Upper lobe of right lung (tissue), 1 donor: Measurements from ENCODE around the gene SCO2. TPM values are rescaled to one million over a fixed set of nuclear protein-coding genes. Genes with fewer than 3 reads are reported as not detected.

Experiments used
- ATAC-seq: fragments of 200-7000 bp; cut with Tn5 transposase; one replicate; pipeline ENCODE4 v1.9.1; 2020; ENCODE audit warnings: mild to moderate bottlenecking, moderate library complexity
- DNase-seq: peaks from one replicate; pipeline ENCODE4 v3.0.0-alpha.2; 2020
- H3K27ac ChIP-seq: fragments of 200-600 bp; one replicate; pipeline ENCODE4 v1.8.0; 2022
- H3K27me3 ChIP-seq: fragments of 200-600 bp; one replicate; pipeline ENCODE4 v1.8.0; 2022; ENCODE audit warnings: mild to moderate bottlenecking
- H3K36me3 ChIP-seq: fragments of 200-600 bp; one replicate; pipeline ENCODE4 v1.8.0; 2022
- H3K4me1 ChIP-seq: fragments of 200-600 bp; one replicate; pipeline ENCODE4 v1.8.0; 2022
- H3K4me3 ChIP-seq: fragments of 200-600 bp; one replicate; pipeline ENCODE4 v1.8.0; 2022; ENCODE audit warnings: mild to moderate bottlenecking
- H3K9me3 ChIP-seq: fragments of 200-600 bp; one replicate; pipeline ENCODE4 v1.8.0; 2022
- CTCF ChIP-seq: fragments of 200-600 bp; IDR thresholded peaks from one replicate; pipeline ENCODE4 v1.8.0; 2022; ENCODE audit warnings: antibody characterized with exemption
- intact Hi-C: fragments of 100-400 bp; cut with DNase I; formaldehyde crosslinking; loops from one replicate; pipeline ENCODE4 v1.11.0; 2022
- long read RNA-seq: library from polyadenylated mRNA; unstranded; transcript quantifications from one replicate; pipeline ENCODE4 v2.0.0, GENCODE V29; 2021
- total RNA-seq: library from RNA; stranded (reverse); fragmentation: NEBNext Ultra II Directional; extraction: Animal tissue kit (Norgen Biotek cat#: 25700); gene quantifications from one replicate; pipeline ENCODE4 v1.2.1, GENCODE V29; 2021
- donor health status: DM: no; HTN: yes; CAD: no; lungs with severe emphysema.

Gene SCO2
- 3.1 TPM for total RNA-seq
- long read RNA-seq, partial matches to known transcripts: 0 of 12 reads
- long read RNA-seq, other reads (novel, unspliced or antisense): 11 of 12 reads

- peak; percentile 41 for TF ChIP-seq CTCF
- peaks cover 34% of the 10 kb centered on the region for H3K4me1 ChIP-seq
- DNase-seq: peak; percentile 99
- H3K4me3 ChIP-seq: peak within 1 kb of the TSS; percentile 90
- no peaks in the 10 kb centered on the region for H3K27me3 ChIP-seq
- H3K36me3 ChIP-seq: peaks cover 20% of the 10 kb centered on the region
- intact Hi-C loops: no loop called here
- no peaks in the 10 kb centered on the region for H3K9me3 ChIP-seq
- ATAC-seq: peak; percentile 62
- peak within 1 kb of the TSS; percentile 93 for H3K27ac ChIP-seq
Observed at GRCh38 chr22:50525104-50525857, at the start of gene SCO2. Gene SCO2 (minus strand): TSS chr22:50525598. CDS start chr22:50524411, 1,187 bp downstream.

- no peak for ATAC-seq
- H3K9me3 ChIP-seq: no peaks in the 10 kb centered on the region
- no peak for DNase-seq
- H3K4me1 ChIP-seq: peaks cover 14% of the 10 kb centered on the region
- no peak for TF ChIP-seq CTCF
- intact Hi-C loops: no loop called here
- H3K27ac ChIP-seq: no peak overlapping the region
- H3K36me3 ChIP-seq: no peaks in the 10 kb centered on the region
- no peaks in the 10 kb centered on the region for H3K27me3 ChIP-seq
- no peak overlapping the region for H3K4me3 ChIP-seq
Observed at GRCh38 chr22:50574383-50574755, 49.0 kb upstream of the SCO2 start.

- H3K4me3 ChIP-seq: no peak overlapping the region
- no peaks in the 10 kb centered on the region for H3K36me3 ChIP-seq
- DNase-seq (no peak), ATAC-seq (no peak)
- H3K27ac ChIP-seq: no peak overlapping the region
- no peaks in the 10 kb centered on the region for H3K27me3 ChIP-seq
- no peak for TF ChIP-seq CTCF
- H3K4me1 ChIP-seq: peaks cover 11% of the 10 kb centered on the region
- no peaks in the 10 kb centered on the region for H3K9me3 ChIP-seq
- intact Hi-C loops: no loop called here
Observed at GRCh38 chr22:50573491-50574382, 48.3 kb upstream of the SCO2 start.

- H3K4me3 ChIP-seq: no peak overlapping the region
- H3K27ac ChIP-seq: no peak overlapping the region
- ATAC-seq (no peak), DNase-seq (no peak)
- H3K9me3 ChIP-seq: no peaks in the 10 kb centered on the region
- no peak for TF ChIP-seq CTCF
- no peaks in the 10 kb centered on the region for H3K27me3 ChIP-seq
- H3K4me1 ChIP-seq: peaks cover 4% of the 10 kb centered on the region
- no peaks in the 10 kb centered on the region for H3K36me3 ChIP-seq
- intact Hi-C loops: no loop called here
Observed at GRCh38 chr22:50572965-50573364, 47.6 kb upstream of the SCO2 start.

GRCh38 chr22:50571264-50572175, 46.1 kb upstream of the SCO2 start:
- DNase-seq (no peak), ATAC-seq (no peak)
- no peaks in the 10 kb centered on the region for H3K9me3 ChIP-seq
- no peaks in the 10 kb centered on the region for H3K4me1 ChIP-seq
- H3K36me3 ChIP-seq: no peaks in the 10 kb centered on the region
- no peaks in the 10 kb centered on the region for H3K27me3 ChIP-seq
- intact Hi-C loops: no loop called here
- H3K27ac ChIP-seq: no peak overlapping the region
- H3K4me3 ChIP-seq: no peak overlapping the region
- no peak for TF ChIP-seq CTCF
